ENCODE measurements around the gene ADAMTSL2.

The ADAMTSL2 gene

GRCh38 chr9:133534346-133535291, at the start of gene ADAMTSL2:
ADAMTSL2 (plus strand) TSS chr9:133534704; CDS start chr9:133536713, 2,009 bp downstream.
- peaks cover 7% of the 10 kb centered on the region for H3K4me1 ChIP-seq (ENCODE audit: control insufficient read depth, low read depth, low read length)
- no peak within 1 kb of the TSS for H3K27ac ChIP-seq (ENCODE audit: low read length)
- H3K27me3 ChIP-seq (ENCODE audit: control insufficient read depth, insufficient read depth, low read length): peaks cover 31% of the 10 kb centered on the region
- H3K9ac ChIP-seq (ENCODE audit: low read length): no peak within 1 kb of the TSS
- H3K4me3 ChIP-seq (ENCODE audit: low read length): peak within 1 kb of the TSS; percentile 49
- H3K9me3 ChIP-seq (ENCODE audit: control insufficient read depth, low read depth, low read length): no peaks in the 10 kb centered on the region
- H3K36me3 ChIP-seq (ENCODE audit: control insufficient read depth, low read depth, low read length): no peaks in the 10 kb centered on the region

GRCh38 chr9:133485531-133486260, 48.8 kb upstream of the ADAMTSL2 start:
- no peaks in the 10 kb centered on the region for H3K4me1 ChIP-seq (ENCODE audit: control insufficient read depth, low read depth, low read length)
- no peak overlapping the region for H3K9ac ChIP-seq (ENCODE audit: low read length)
- no peak overlapping the region for H3K27ac ChIP-seq (ENCODE audit: low read length)
- no peaks in the 10 kb centered on the region for H3K9me3 ChIP-seq (ENCODE audit: control insufficient read depth, low read depth, low read length)
- no peak overlapping the region for H3K4me3 ChIP-seq (ENCODE audit: low read length)
- H3K27me3 ChIP-seq (ENCODE audit: control insufficient read depth, insufficient read depth, low read length): no peaks in the 10 kb centered on the region
- H3K36me3 ChIP-seq (ENCODE audit: control insufficient read depth, low read depth, low read length): no peaks in the 10 kb centered on the region

GRCh38 chr9:133487331-133487725, 47.2 kb upstream of the ADAMTSL2 start:
- Histone ChIP-seq H3K27me3 (ENCODE audit: control insufficient read depth, insufficient read depth, low read length) (no peaks in the 10 kb centered on the region), H3K36me3 (ENCODE audit: control insufficient read depth, low read depth, low read length) (no peaks in the 10 kb centered on the region), H3K4me1 (ENCODE audit: control insufficient read depth, low read depth, low read length) (no peaks in the 10 kb centered on the region), H3K27ac (ENCODE audit: low read length) (no peak overlapping the region), H3K4me3 (ENCODE audit: low read length) (no peak overlapping the region), H3K9ac (ENCODE audit: low read length) (no peak overlapping the region), H3K9me3 (ENCODE audit: control insufficient read depth, low read depth, low read length) (no peaks in the 10 kb centered on the region)

GRCh38 chr9:133488686-133489252, 45.7 kb upstream of the ADAMTSL2 start:
- Histone ChIP-seq H3K4me3 (ENCODE audit: low read length) (no peak overlapping the region), H3K9me3 (ENCODE audit: control insufficient read depth, low read depth, low read length) (no peaks in the 10 kb centered on the region), H3K4me1 (ENCODE audit: control insufficient read depth, low read depth, low read length) (no peaks in the 10 kb centered on the region), H3K9ac (ENCODE audit: low read length) (no peak overlapping the region), H3K27me3 (ENCODE audit: control insufficient read depth, insufficient read depth, low read length) (no peaks in the 10 kb centered on the region), H3K27ac (ENCODE audit: low read length) (no peak overlapping the region), H3K36me3 (ENCODE audit: control insufficient read depth, low read depth, low read length) (no peaks in the 10 kb centered on the region)

- no peaks in the 10 kb centered on the region for H3K27me3 ChIP-seq (ENCODE audit: control insufficient read depth, insufficient read depth, low read length)
- no peak overlapping the region for H3K4me3 ChIP-seq (ENCODE audit: low read length)
- no peaks in the 10 kb centered on the region for H3K9me3 ChIP-seq (ENCODE audit: control insufficient read depth, low read depth, low read length)
- H3K4me1 ChIP-seq (ENCODE audit: control insufficient read depth, low read depth, low read length): no peaks in the 10 kb centered on the region
- no peak overlapping the region for H3K27ac ChIP-seq (ENCODE audit: low read length)
- H3K36me3 ChIP-seq (ENCODE audit: control insufficient read depth, low read depth, low read length): no peaks in the 10 kb centered on the region
- H3K9ac ChIP-seq (ENCODE audit: low read length): no peak overlapping the region
These were observed 45.0 kb upstream of the ADAMTSL2 start for GRCh38 chr9:133489253-133490190.

GRCh38 chr9:133490201-133490681, 44.3 kb upstream of the ADAMTSL2 start:
- H3K27ac ChIP-seq (ENCODE audit: low read length): no peak overlapping the region
- no peaks in the 10 kb centered on the region for H3K4me1 ChIP-seq (ENCODE audit: control insufficient read depth, low read depth, low read length)

GRCh38 chr9:133490865-133491655, 43.4 kb upstream of the ADAMTSL2 start:
- Histone ChIP-seq H3K4me3 (ENCODE audit: low read length) (no peak overlapping the region), H3K9me3 (ENCODE audit: control insufficient read depth, low read depth, low read length) (no peaks in the 10 kb centered on the region), H3K4me1 (ENCODE audit: control insufficient read depth, low read depth, low read length) (no peaks in the 10 kb centered on the region), H3K36me3 (ENCODE audit: control insufficient read depth, low read depth, low read length) (no peaks in the 10 kb centered on the region), H3K9ac (ENCODE audit: low read length) (no peak overlapping the region), H3K27ac (ENCODE audit: low read length) (no peak overlapping the region), H3K27me3 (ENCODE audit: control insufficient read depth, insufficient read depth, low read length) (no peaks in the 10 kb centered on the region)

More at GRCh38 chr9:133490201-133490681, 44.3 kb upstream of the ADAMTSL2 start:
- Histone ChIP-seq H3K9ac (ENCODE audit: low read length) (no peak overlapping the region), H3K4me3 (ENCODE audit: low read length) (no peak overlapping the region), H3K9me3 (ENCODE audit: control insufficient read depth, low read depth, low read length) (no peaks in the 10 kb centered on the region), H3K36me3 (ENCODE audit: control insufficient read depth, low read depth, low read length) (no peaks in the 10 kb centered on the region), H3K27me3 (ENCODE audit: control insufficient read depth, insufficient read depth, low read length) (no peaks in the 10 kb centered on the region)

- H3K9ac ChIP-seq (ENCODE audit: low read length): no peak overlapping the region
- H3K9me3 ChIP-seq (ENCODE audit: control insufficient read depth, low read depth, low read length): no peaks in the 10 kb centered on the region
- no peaks in the 10 kb centered on the region for H3K4me1 ChIP-seq (ENCODE audit: control insufficient read depth, low read depth, low read length)
- no peak overlapping the region for H3K27ac ChIP-seq (ENCODE audit: low read length)
- no peaks in the 10 kb centered on the region for H3K27me3 ChIP-seq (ENCODE audit: control insufficient read depth, insufficient read depth, low read length)
- H3K36me3 ChIP-seq (ENCODE audit: control insufficient read depth, low read depth, low read length): no peaks in the 10 kb centered on the region
- H3K4me3 ChIP-seq (ENCODE audit: low read length): no peak overlapping the region
These were observed 42.9 kb upstream of the ADAMTSL2 start for GRCh38 chr9:133491656-133491925.

- no peak overlapping the region for H3K9ac ChIP-seq (ENCODE audit: low read length)
- no peak overlapping the region for H3K27ac ChIP-seq (ENCODE audit: low read length)
These were observed 42.2 kb upstream of the ADAMTSL2 start for GRCh38 chr9:133492061-133493021.

More at GRCh38 chr9:133492061-133493021, 42.2 kb upstream of the ADAMTSL2 start:
- no peaks in the 10 kb centered on the region for H3K36me3 ChIP-seq (ENCODE audit: control insufficient read depth, low read depth, low read length)
- H3K9me3 ChIP-seq (ENCODE audit: control insufficient read depth, low read depth, low read length): no peaks in the 10 kb centered on the region
- no peak overlapping the region for H3K4me3 ChIP-seq (ENCODE audit: low read length)
- H3K4me1 ChIP-seq (ENCODE audit: control insufficient read depth, low read depth, low read length): no peaks in the 10 kb centered on the region
- no peaks in the 10 kb centered on the region for H3K27me3 ChIP-seq (ENCODE audit: control insufficient read depth, insufficient read depth, low read length)
